Stimulated activated CD4-positive, alpha-beta T cell treated with anti-CD3 and anti-CD28 coated beads, Interleukin-2, amount 100 ng/mL, for 24 hours (primary cell): Measurements from ENCODE around the gene ARL6IP1.
A peak's percentile ranks its signal among the peaks of the same experiment; 100 is the strongest.

Source experiments
- DNase-seq, 2 donors: peaks; one replicate each; pipeline ENCODE4 v3.0.0-alpha.2; 2020

ARL6IP1 gene

GRCh38 chr16:18801145-18801972 is at the start of gene ARL6IP1:
Gene ARL6IP1 (minus strand): TSS chr16:18801549. CDS start chr16:18801466, 83 bp downstream.
- DNase-seq = peak; percentile 98

- DNase-seq = no peak
Measured at GRCh38 chr16:18846416-18846815, 45.1 kb upstream of the ARL6IP1 start.

- no peak for DNase-seq
Measured at GRCh38 chr16:18842565-18842964, 41.2 kb upstream of the ARL6IP1 start.

GRCh38 chr16:18841833-18842525 is 40.6 kb upstream of the ARL6IP1 start:
- DNase-seq = no peak

- DNase-seq = no peak
Measured at GRCh38 chr16:18839555-18839954, 38.2 kb upstream of the ARL6IP1 start.

- no peak for DNase-seq
Measured at GRCh38 chr16:18836702-18837101, 35.4 kb upstream of the ARL6IP1 start.

GRCh38 chr16:18834864-18835263 is 33.5 kb upstream of the ARL6IP1 start:
- no peak for DNase-seq

- DNase-seq = no peak
Measured at GRCh38 chr16:18833707-18834505, 32.6 kb upstream of the ARL6IP1 start.

GRCh38 chr16:18832613-18833012 is 31.3 kb upstream of the ARL6IP1 start:
- no peak for DNase-seq

GRCh38 chr16:18832006-18832405 is 30.7 kb upstream of the ARL6IP1 start:
- DNase-seq = no peak

- DNase-seq = no peak
Measured at GRCh38 chr16:18829251-18829650, 27.9 kb upstream of the ARL6IP1 start.

- no peak for DNase-seq
Measured at GRCh38 chr16:18827890-18828289, 26.5 kb upstream of the ARL6IP1 start.

GRCh38 chr16:18816286-18816685 is 14.9 kb upstream of the ARL6IP1 start:
- DNase-seq = no peak

- no peak for DNase-seq
Measured at GRCh38 chr16:18811925-18812324, 10.6 kb upstream of the ARL6IP1 start.

- no peak for DNase-seq
Measured at GRCh38 chr16:18809165-18809564, 7.8 kb upstream of the ARL6IP1 start.

GRCh38 chr16:18805257-18805773 is 4.0 kb upstream of the ARL6IP1 start:
- no peak for DNase-seq

- no peak for DNase-seq
Measured at GRCh38 chr16:18804540-18804939, 3.2 kb upstream of the ARL6IP1 start.

GRCh38 chr16:18803569-18804462 is 2.5 kb upstream of the ARL6IP1 start:
- no peak for DNase-seq

GRCh38 chr16:18802767-18803343 is 1.5 kb upstream of the ARL6IP1 start:
- no peak for DNase-seq

GRCh38 chr16:18800775-18801144 is 589 bp downstream of the ARL6IP1 start:
- no peak for DNase-seq

- DNase-seq = no peak
Measured at GRCh38 chr16:18800293-18800692, 1.1 kb downstream of the ARL6IP1 start.

- no peak for DNase-seq
Measured at GRCh38 chr16:18799500-18799899, 1.8 kb downstream of the ARL6IP1 start.
